ENCODE measurements around the gene INF2. TPM values are rescaled to one million over a fixed set of nuclear protein-coding genes. Genes with fewer than 3 reads are reported as not detected.

Gene INF2
- total and polyA plus RNA-seq, 2 donors (not counting 3 experiments of a cell fraction or from before 2014, with no cell fraction given), result 55.3 to 124 TPM

DNA sequence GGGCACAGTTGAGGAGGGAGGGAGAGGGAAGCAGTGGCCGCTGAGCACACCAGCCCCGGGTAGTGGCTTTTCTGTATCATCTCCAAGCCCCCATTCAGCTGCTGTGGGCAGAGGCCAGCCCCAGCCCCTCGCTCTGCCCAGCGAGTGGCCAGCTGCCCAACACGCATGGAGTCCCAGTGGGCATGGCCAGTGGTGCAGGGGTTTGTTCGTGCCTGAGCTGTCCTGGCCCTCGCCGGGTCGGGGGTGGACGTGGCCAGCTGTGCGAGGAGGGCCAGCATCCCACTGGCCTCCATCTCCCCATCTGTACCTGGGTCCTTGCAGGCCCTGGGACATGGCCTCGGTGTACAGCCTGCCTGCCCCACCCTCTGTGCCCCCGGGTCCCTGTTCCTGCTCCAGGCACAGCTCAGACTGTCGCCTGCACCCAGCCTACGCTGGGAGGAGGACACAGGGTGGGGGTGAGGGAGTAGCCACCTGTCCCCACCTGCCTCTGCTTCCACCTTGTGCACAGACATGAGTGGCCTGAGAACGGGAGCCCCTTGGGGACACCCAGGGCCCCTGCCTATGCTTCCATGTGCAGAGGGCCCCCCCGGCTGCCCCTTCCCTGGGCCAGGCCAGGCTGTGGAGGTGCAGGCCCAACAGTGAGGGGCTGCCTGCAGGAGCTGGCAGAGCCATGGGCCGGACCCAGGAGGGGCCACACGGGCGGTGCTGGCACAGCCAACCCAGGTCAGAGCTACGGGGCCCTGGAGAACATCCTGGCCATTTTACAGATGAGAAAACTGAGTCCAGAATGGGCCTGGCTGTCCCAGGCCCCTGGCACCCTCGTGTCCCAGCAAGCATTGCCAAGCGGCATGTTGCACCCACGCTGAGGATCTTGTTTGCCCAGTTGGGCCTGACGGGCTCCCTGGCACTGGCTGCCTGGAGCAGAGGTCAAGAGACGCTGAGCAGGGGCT lies 4.3 kb downstream of the INF2 start:
- POLR2A ChIA-PET, result interaction anchor here (0.5 kb wide), 1 partner anchor 29 kb away, joined by 3 read pairs; no protein-coding TSS in a partner anchor
- CTCF ChIA-PET, result interaction anchor here (0.7 to 2.5 kb wide), 4 partner anchors 13 to 38 kb away, joined by 3 to 8 read pairs (median 5); no protein-coding TSS in a partner anchor

More for the DNA sequence above, 4.3 kb downstream of the INF2 start:
- dilution Hi-C loops (cut with MboI; ENCODE audit: extremely low pct_ligation_motif_present, low sequenced_read_pairs) (no loop called here), intact Hi-C loops (cut with micrococcal nuclease) (no loop called here)
- H2AFZ ChIP-seq (ENCODE audit: low read depth, low read length), result no peak overlapping the region
- no peak for DNase-seq (ENCODE audit: low read depth, low spot score)
- no peak for TF ChIP-seq JUN (IDR thresholded peaks at IDR 0.05; ENCODE audit: borderline replicate concordance, insufficient read depth, insufficient read length, low read depth)
- no peak for TF ChIP-seq POLR2A (IDR thresholded peaks at IDR 0.05; ENCODE audit: low read depth, low read length)
- TF ChIP-seq POLR2AphosphoS5 (IDR thresholded peaks at IDR 0.05; ENCODE audit: insufficient read depth, low read depth, low read length), result no peak
- TF ChIP-seq, protein P1, sequence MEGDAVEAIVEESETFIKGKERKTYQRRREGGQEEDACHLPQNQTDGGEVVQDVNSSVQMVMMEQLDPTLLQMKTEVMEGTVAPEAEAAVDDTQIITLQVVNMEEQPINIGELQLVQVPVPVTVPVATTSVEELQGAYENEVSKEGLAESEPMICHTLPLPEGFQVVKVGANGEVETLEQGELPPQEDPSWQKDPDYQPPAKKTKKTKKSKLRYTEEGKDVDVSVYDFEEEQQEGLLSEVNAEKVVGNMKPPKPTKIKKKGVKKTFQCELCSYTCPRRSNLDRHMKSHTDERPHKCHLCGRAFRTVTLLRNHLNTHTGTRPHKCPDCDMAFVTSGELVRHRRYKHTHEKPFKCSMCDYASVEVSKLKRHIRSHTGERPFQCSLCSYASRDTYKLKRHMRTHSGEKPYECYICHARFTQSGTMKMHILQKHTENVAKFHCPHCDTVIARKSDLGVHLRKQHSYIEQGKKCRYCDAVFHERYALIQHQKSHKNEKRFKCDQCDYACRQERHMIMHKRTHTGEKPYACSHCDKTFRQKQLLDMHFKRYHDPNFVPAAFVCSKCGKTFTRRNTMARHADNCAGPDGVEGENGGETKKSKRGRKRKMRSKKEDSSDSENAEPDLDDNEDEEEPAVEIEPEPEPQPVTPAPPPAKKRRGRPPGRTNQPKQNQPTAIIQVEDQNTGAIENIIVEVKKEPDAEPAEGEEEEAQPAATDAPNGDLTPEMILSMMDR (IDR thresholded peaks at IDR 0.05; ENCODE audit: extremely low read depth in 1 of 2, insufficient read depth in 1 of 2, low read depth in 1 of 2, low read length in 2 of 2), result no peak
- TF ChIP-seq MYC (IDR thresholded peaks at IDR 0.05; ENCODE audit: low read depth, low read length), result no peak
- no peaks in the 10 kb centered on the region for H3K27me3 ChIP-seq (ENCODE audit: control insufficient read depth in 2 of 2, insufficient read depth in 2 of 2, low read length in 2 of 2)
- H3K9me3 ChIP-seq (replicated peaks; ENCODE audit: control insufficient read depth, insufficient read depth, low read length), result no peaks in the 10 kb centered on the region
- FAIRE-seq, result no peak
- peaks cover 2 to 6% of the 10 kb centered on the region in 2 experiments for H3K36me3 ChIP-seq (ENCODE audit: control insufficient read depth in 2 of 2, extremely low read depth in 1 of 2, insufficient read depth in 2 of 2, low read length in 2 of 2)
- no peaks in the 10 kb centered on the region for H4K20me1 ChIP-seq (replicated peaks; ENCODE audit: control insufficient read depth, extremely low read depth, insufficient read depth, low read length)
- no peak overlapping the region for H3K27ac ChIP-seq (ENCODE audit: insufficient read depth, low read depth, low read length)
- H3K4me2 ChIP-seq (ENCODE audit: insufficient read depth, low read length), result no peak overlapping the region
- no peak overlapping the region for H3K9ac ChIP-seq (replicated peaks; ENCODE audit: extremely low read depth, insufficient read depth, low read length)
- BruUV-seq (replicated peaks), result no TSS peak
- H3K9me1 ChIP-seq (replicated peaks; ENCODE audit: control insufficient read depth, extremely low read depth, insufficient read depth, low read length), result no peaks in the 10 kb centered on the region
- no peak overlapping the region for H3K4me3 ChIP-seq (replicated peaks in 1 of 3; ENCODE audit: insufficient read depth in 1 of 3, low read depth in 1 of 3, low read length in 3 of 3)
- H3K4me1 ChIP-seq (ENCODE audit: control insufficient read depth, extremely low read depth, insufficient read depth, low read length), result peaks cover 35% of the 10 kb centered on the region
- peaks cover 91% of the 10 kb centered on the region for H3K79me2 ChIP-seq (ENCODE audit: control insufficient read depth, insufficient read depth, low read length)

Data from endothelial cell of umbilical vein (primary cell).